Measurements from ENCODE around the gene ATP11A.

DNA sequence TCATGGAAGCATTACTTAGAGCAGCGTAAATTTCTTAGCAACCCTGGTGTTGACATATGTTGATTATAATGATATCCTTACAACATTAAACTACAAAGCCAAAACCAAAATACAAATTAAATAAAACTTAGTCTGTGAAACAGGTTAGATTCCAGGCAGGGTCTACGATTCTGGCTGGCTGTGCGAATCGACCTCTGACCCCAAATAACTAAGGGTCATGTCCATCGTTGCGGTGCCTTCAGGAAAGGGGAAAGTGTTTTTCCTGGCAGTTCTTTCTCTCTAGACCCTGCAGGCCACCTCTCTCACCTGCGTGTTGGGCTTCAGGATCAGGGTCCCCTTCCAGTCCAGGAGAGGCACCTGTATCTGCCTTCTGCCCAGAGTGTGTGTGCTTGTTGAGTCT is 66.2 kb downstream of the ATP11A start:
- no peak for TF ChIP-seq POLR2A (IDR thresholded peaks at IDR 0.05)
- TF ChIP-seq, protein P1, sequence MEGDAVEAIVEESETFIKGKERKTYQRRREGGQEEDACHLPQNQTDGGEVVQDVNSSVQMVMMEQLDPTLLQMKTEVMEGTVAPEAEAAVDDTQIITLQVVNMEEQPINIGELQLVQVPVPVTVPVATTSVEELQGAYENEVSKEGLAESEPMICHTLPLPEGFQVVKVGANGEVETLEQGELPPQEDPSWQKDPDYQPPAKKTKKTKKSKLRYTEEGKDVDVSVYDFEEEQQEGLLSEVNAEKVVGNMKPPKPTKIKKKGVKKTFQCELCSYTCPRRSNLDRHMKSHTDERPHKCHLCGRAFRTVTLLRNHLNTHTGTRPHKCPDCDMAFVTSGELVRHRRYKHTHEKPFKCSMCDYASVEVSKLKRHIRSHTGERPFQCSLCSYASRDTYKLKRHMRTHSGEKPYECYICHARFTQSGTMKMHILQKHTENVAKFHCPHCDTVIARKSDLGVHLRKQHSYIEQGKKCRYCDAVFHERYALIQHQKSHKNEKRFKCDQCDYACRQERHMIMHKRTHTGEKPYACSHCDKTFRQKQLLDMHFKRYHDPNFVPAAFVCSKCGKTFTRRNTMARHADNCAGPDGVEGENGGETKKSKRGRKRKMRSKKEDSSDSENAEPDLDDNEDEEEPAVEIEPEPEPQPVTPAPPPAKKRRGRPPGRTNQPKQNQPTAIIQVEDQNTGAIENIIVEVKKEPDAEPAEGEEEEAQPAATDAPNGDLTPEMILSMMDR (IDR thresholded peaks at IDR 0.05): no peak

Measured in sigmoid colon (tissue), 3 donors.